Renal pelvis (tissue), 4 donors: ENCODE results near the gene KIAA0319L. TPM values are rescaled to one million over a fixed set of nuclear protein-coding genes. Genes with fewer than 3 reads are reported as not detected.

Experiments
- DNase-seq: peaks from one replicate; pipeline ENCODE4 v3.0.0-alpha.2; 2013
- polyA plus RNA-seq, 3 donors: library from polyadenylated mRNA; unstranded; fragments of 120-200 nt; gene quantifications; one replicate each; pipeline ENCODE4 v1.2.1, GENCODE V29; 2013; ENCODE audit not compliant: insufficient read length in 3 of 3

The KIAA0319L gene
- polyA plus RNA-seq, 3 donors: 54.2 to 91.6 (median 86.6) TPM

- no peak for DNase-seq
Measured at GRCh38 chr1:35390600-35391494, 166.4 kb downstream of the KIAA0319L start.

DNA sequence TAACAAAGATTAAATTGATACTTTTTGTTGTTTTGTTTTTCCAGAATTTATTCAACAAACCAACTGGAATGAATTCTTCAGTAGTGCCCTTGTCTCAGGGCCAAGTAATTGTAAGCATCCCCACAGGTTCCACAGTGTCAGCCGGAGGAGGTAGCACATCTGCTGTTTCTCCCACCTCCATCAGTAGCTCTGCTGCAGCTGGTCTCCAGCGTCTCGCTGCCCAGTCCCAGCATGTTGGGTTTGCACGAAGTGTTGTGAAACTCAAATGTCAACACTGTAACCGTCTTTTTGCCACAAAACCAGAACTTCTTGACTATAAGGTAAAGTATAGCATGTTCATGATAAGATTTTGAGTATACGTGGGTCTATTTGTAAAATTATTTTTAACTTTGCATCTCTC lies 170.2 kb downstream of the KIAA0319L start:
- DNase-seq: no peak

- DNase-seq: no peak
Measured at GRCh38 chr1:35386290-35386689, 170.9 kb downstream of the KIAA0319L start.

Other genes with a start within 250 kb of the KIAA0319L start
- 10 to 100 TPM; 20.4 to 23.2 (median 20.8) TPM for gene NCDN, start 396 bp upstream of the KIAA0319L start, polyA plus RNA-seq
- gene TFAP2E, start 15.9 kb upstream of the KIAA0319L start, polyA plus RNA-seq: 1 to 10 TPM in 2 of 3 donors, under 1 TPM in 1; 0.85 to 1.7 (median 1.5) TPM
- 10 to 100 TPM; 70.1 to 80.6 (median 76.5) TPM for gene PSMB2, start 84.1 kb upstream of the KIAA0319L start, polyA plus RNA-seq
- gene C1orf216, start 161.5 kb upstream of the KIAA0319L start, polyA plus RNA-seq: 10 to 100 TPM in 1 of 3 donors, 1 to 10 TPM in 2; 8.1 to 10.5 (median 8.8) TPM
- 10 to 100 TPM; 13.2 to 15.3 (median 13.6) TPM for gene CLSPN, start 212.6 kb upstream of the KIAA0319L start, polyA plus RNA-seq